ENCODE results near the gene HARBI1.

DNA sequence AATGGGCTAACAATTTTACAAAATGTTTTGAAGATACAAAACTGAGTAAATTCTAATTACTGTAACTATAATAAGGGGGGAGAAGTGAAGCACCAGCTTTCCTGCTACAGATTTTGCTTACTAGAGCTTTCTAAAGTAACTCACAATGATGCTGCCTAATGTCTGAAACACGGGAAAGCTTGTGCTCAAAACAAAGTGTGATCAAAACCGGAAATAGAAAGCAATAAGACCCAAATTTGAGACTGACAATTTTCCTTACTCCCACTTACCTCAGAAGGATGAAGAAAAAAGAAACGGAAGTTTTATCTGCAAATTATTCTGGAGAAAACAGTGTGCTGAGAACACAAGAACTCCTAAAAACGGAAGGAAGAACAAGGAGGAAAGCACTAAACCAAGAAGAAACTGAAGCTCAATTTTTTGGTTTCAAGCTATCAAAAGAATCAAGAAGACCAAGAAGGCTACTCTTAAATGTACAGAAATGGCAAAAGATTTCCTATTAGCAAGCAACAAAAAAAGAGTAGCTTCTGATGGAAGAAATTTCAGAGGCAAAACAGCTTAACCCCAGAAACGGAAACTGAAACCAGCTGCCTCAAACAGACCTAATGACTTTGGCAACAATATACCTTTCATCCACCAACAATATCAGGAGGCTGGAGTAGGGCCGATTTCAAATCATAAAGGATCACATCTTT is 56.6 kb downstream of the HARBI1 start:
- TF ChIP-seq, protein P1, sequence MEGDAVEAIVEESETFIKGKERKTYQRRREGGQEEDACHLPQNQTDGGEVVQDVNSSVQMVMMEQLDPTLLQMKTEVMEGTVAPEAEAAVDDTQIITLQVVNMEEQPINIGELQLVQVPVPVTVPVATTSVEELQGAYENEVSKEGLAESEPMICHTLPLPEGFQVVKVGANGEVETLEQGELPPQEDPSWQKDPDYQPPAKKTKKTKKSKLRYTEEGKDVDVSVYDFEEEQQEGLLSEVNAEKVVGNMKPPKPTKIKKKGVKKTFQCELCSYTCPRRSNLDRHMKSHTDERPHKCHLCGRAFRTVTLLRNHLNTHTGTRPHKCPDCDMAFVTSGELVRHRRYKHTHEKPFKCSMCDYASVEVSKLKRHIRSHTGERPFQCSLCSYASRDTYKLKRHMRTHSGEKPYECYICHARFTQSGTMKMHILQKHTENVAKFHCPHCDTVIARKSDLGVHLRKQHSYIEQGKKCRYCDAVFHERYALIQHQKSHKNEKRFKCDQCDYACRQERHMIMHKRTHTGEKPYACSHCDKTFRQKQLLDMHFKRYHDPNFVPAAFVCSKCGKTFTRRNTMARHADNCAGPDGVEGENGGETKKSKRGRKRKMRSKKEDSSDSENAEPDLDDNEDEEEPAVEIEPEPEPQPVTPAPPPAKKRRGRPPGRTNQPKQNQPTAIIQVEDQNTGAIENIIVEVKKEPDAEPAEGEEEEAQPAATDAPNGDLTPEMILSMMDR (IDR thresholded peaks at IDR 0.05; ENCODE audit: borderline replicate concordance, extremely low read depth, low read length, poor library complexity, severe bottlenecking): no peak
- no peak for TF ChIP-seq EZH2 (IDR thresholded peaks at IDR 0.05; ENCODE audit: borderline replicate concordance, low read depth, low read length, severe bottlenecking)
